HG03196 (cell line): ENCODE measurements around the gene GPR89B.
"Not testable (repeated sequence)": the region's sequence is repeated elsewhere in the genome, so short reads cannot be mapped to it uniquely, and the experiment has no call there.

Source experiments
- ATAC-seq: cut with Tn5 transposase; IDR thresholded peaks from one replicate; pipeline ENCODE4 v1.9.1; 2021; ENCODE audit not compliant: unreplicated experiment

The GPR89B gene

DNA sequence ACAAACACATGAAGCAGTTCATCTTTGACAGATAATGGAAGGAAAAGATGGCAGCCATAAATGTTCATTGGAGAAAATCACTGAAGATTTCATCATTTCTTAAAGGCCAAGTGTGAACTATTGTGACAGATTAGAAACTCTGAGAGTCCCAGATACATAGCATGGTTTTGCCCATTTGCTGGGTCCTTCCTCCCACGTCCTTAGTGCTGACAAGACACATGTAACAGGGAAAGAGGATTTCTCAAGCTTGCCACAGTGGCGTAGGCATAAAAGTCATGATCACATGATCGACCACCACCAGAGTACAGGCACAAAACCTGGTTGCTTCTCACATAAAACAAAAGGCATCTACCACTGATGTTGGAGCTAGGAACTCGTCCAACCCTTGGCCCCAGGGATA, 98.8 kb downstream of the GPR89B start:
- ATAC-seq = not testable (repeated sequence)

DNA sequence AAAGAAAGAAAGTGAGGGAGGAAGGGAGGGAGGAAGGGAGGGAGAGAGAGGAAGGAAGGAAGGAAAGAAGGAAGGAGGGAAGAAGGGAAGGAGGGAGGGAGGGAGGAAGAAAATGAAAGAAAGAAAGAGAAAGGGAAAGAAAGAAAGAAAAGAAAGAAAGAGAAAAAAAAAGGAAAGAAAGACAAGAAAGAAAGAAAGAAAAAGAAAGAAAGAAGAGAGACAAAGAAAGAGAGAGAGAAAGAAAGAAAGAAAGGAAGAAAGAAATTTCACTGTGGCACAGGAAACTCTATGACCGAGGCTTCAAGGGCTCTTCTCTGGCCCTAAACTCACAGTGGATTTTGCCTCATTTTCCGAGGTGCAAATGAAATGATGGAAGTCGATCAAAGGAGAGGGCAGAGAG, 104.0 kb downstream of the GPR89B start:
- ATAC-seq = not testable (repeated sequence)

DNA sequence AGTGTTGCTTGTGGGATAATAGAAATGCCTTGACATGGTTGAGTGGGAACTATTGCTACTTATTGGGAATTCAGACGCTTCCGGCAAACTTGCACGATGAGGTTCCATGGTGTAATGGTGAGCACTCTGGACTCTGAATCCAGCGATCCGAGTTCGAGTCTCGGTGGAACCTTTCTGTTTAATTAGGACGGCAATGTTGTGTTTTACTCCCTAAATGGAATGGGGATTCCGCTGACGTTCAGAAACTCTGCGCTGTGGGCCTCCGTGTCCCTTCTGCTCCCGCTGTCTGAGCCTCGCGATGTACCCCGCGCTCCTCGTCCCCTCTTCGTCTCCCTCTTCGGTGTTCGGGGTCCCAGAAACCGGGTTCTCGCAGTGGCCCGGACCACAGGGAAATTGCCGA, 104.5 kb downstream of the GPR89B start:
- not testable (repeated sequence) for ATAC-seq

DNA sequence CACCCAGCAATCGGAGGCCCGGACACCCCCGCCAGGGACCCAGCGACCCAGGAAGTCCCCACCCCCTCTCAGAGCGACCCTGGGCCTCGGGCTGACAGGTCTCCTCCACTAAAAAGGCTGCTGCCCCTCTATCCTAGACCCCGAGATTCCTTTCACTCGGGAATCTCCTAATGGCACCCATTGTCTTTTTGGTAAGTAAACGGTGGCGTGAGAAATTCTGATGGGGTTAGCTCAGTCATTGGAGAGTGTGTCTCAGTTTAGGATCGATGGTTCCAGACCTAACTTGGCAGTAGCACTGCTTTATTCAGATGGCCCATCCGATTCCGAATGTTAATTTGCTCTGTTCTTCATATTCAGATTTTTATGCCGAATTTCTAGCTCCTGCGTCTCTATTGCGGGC, 104.9 kb downstream of the GPR89B start:
- not testable (repeated sequence) for ATAC-seq

DNA sequence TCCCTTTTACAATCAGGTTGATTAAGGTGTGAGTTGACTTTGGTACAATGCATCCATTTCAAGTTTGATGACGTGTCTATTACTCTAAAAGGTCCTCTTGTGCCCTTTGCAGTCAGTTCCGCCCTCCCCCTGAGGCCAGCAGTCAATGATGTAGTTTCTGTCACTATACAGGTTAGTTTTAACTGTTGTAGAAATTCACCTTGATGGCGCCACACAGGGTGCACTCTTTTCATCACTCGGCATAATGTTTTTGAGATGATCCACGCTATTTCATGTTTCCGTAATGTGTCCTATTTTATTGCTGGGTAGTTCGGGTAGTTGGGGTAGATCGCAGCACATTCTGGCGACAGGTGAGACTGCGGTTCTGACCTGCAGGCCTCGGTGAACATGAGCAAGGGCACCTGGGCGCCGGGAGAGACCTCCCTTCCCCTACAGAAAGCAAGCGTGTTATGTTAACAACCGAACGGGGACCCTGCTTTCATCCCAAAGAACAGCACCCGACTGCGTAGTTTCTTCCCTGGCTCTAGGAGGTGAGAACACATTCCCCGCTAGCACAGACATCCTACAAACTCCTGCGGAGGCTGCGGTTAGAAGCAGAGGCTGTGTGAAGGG, 109.7 kb downstream of the GPR89B start:
- ATAC-seq = peak; percentile 13

DNA sequence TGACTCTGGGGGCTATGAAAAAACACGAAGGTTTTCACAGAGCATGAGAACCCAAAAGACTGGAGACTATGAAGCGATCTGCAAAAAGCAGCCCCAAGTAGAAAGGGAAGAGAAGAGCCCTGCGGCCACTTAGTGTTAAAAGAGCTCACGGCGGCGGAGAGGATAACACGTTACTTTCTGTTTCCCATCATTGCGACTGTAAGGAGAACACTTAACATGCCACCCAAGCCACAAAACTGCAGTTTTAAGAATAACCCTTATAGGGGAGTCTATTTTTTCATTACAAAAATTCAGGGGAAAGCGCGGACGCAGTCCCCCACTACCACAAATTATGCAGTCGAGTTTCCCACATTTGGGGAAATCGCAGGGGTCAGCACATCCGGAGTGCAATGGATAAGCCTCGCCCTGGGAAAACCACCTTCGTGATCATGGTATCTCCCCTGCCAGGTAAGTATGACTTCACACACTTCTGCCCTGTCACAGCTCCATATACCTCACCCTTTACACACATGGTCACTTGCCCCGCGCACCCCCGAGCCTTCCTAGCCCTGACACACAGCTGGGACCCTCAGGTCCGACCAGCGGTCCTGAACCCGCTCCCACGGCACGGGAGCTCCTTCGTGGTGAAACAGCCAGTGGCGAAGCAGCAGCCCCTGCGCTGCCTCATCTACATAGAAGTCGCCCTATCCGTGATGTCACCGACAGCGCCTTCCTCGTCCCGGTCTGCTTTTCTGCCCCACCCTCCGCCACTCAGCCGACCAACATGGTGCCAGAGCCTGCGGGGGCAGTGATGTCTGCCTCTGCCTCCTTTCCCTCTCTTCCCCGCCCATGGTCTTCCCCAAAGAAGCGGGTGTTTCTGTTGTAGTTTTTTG, 110.5 kb downstream of the GPR89B start:
- ATAC-seq = peak; percentile 78
